Forelimb muscle (tissue), 1 donor: ENCODE results near the gene RPL13. TPM values are rescaled to one million over a fixed set of nuclear protein-coding genes. Genes with fewer than 3 reads are reported as not detected.

Experiments used
- DNase-seq: peaks from one replicate; pipeline ENCODE4 v3.0.0-alpha.2; 2013; ENCODE audit warnings: low read depth
- polyA plus RNA-seq: library from polyadenylated mRNA; unstranded; fragments of 120-200 nt; gene quantifications from one replicate; pipeline ENCODE4 v1.2.1, GENCODE V29; 2013; ENCODE audit not compliant: insufficient read length

Gene RPL13
- polyA plus RNA-seq, 1 donor: 4,240 TPM

- no peak for DNase-seq
Measured at GRCh38 chr16:89545044-89545830, 15.2 kb upstream of the RPL13 start.

GRCh38 chr16:89545831-89546574 is 14.5 kb upstream of the RPL13 start:
- no peak for DNase-seq

GRCh38 chr16:89546781-89547180 is 13.7 kb upstream of the RPL13 start:
- no peak for DNase-seq

GRCh38 chr16:89547291-89547690 is 13.2 kb upstream of the RPL13 start:
- DNase-seq: no peak

GRCh38 chr16:89547860-89548259 is 12.6 kb upstream of the RPL13 start:
- DNase-seq: no peak

GRCh38 chr16:89548344-89549006 is 12.0 kb upstream of the RPL13 start:
- DNase-seq: no peak

GRCh38 chr16:89549007-89549700 is 11.3 kb upstream of the RPL13 start:
- DNase-seq: no peak

GRCh38 chr16:89550421-89551007 is 10.0 kb upstream of the RPL13 start:
- DNase-seq: no peak

GRCh38 chr16:89552329-89552728 is 8.2 kb upstream of the RPL13 start:
- DNase-seq: no peak

- DNase-seq: no peak
Measured at GRCh38 chr16:89552913-89553312, 7.6 kb upstream of the RPL13 start.

GRCh38 chr16:89553733-89554132 is 6.7 kb upstream of the RPL13 start:
- DNase-seq: no peak

- no peak for DNase-seq
Measured at GRCh38 chr16:89554343-89554742, 6.1 kb upstream of the RPL13 start.

- no peak for DNase-seq
Measured at GRCh38 chr16:89555265-89555664, 5.2 kb upstream of the RPL13 start.

- no peak for DNase-seq
Measured at GRCh38 chr16:89555780-89556179, 4.7 kb upstream of the RPL13 start.

GRCh38 chr16:89556750-89557689 is 3.5 kb upstream of the RPL13 start:
- no peak for DNase-seq

GRCh38 chr16:89557690-89558490 is 2.6 kb upstream of the RPL13 start:
- DNase-seq: no peak

GRCh38 chr16:89561142-89561883 is 831 bp downstream of the RPL13 start:
- no peak for DNase-seq

- DNase-seq: no peak
Measured at GRCh38 chr16:89561884-89562599, 1.6 kb downstream of the RPL13 start.
